Nasal cavity respiratory epithelium epithelial cell of viscerocranial mucosa (primary cell): ENCODE measurements around the gene UQCRC1. TPM values are rescaled to one million over a fixed set of nuclear protein-coding genes. Genes with fewer than 3 reads are reported as not detected.

Experiments
- total RNA-seq: library from RNA; depleted of rRNA; stranded (reverse); fragments of >200 nt; gene quantifications from 2 replicates; pipeline ENCODE4 v1.2.3, GENCODE V29; 2014

UQCRC1 gene
- total RNA-seq = 438 and 594 TPM in 2 replicates

GRCh38 chr3:48609088-48610005, at the start of gene UQCRC1:
Gene UQCRC1 (minus strand): TSS chr3:48609646. CDS start chr3:48609620, 26 bp downstream.

GRCh38 chr3:48635222-48636021, 26.0 kb upstream of the UQCRC1 start, which contains the start of gene SLC26A6:
Gene SLC26A6 (minus strand): TSS chr3:48635461. CDS start chr3:48635393, 68 bp downstream.

GRCh38 chr3:48621461-48621869, 12.0 kb upstream of the UQCRC1 start, which contains the start of gene TMEM89:
Gene TMEM89 (minus strand): TSS chr3:48621769. CDS start chr3:48621756, 13 bp downstream.

GRCh38 chr3:48595075-48595525, 14.3 kb downstream of the UQCRC1 start, which contains the start of gene COL7A1:
Gene COL7A1 (minus strand): TSS chr3:48595329. CDS start chr3:48595159, 170 bp downstream.

GRCh38 chr3:48563382-48563918, 46.0 kb downstream of the UQCRC1 start, which contains the start of gene UCN2:
Gene UCN2 (minus strand): TSS chr3:48563781. CDS start chr3:48563124, 657 bp downstream.

GRCh38 chr3:48556796-48557626, 52.4 kb downstream of the UQCRC1 start, which contains the start of gene PFKFB4:
Gene PFKFB4 (minus strand): TSS chr3:48556803. CDS start chr3:48556777, 26 bp downstream.

Other genes starting within 250 kb of the UQCRC1 start
- not detected in 2 replicates for gene FBXW12, start 237.4 kb downstream of the UQCRC1 start, total RNA-seq
- 49.9 and 257 TPM in 2 replicates for gene PLXNB1, start 179.6 kb downstream of the UQCRC1 start, total RNA-seq
- 44.0 and 70.4 TPM in 2 replicates for gene CCDC51, start 169.5 kb downstream of the UQCRC1 start, total RNA-seq
- gene TMA7, start 169.4 kb downstream of the UQCRC1 start, total RNA-seq = 224 and 359 TPM in 2 replicates
- gene ATRIP, start 162.9 kb downstream of the UQCRC1 start, total RNA-seq = 5.1 and 5.4 TPM in 2 replicates
- gene SHISA5, start 105.5 kb downstream of the UQCRC1 start, total RNA-seq = 109 and 119 TPM in 2 replicates
- gene PFKFB4, start 52.8 kb downstream of the UQCRC1 start, total RNA-seq = 4.4 and 15.7 TPM in 2 replicates
- gene UCN2, start 45.9 kb downstream of the UQCRC1 start, total RNA-seq = 2.4 and 12.2 TPM in 2 replicates
- 121 and 420 TPM in 2 replicates for gene COL7A1, start 14.3 kb downstream of the UQCRC1 start, total RNA-seq
- gene TMEM89, start 12.1 kb upstream of the UQCRC1 start, total RNA-seq = not detected in 2 replicates
- 22.2 and 33.1 TPM in 2 replicates for gene SLC26A6, start 25.8 kb upstream of the UQCRC1 start, total RNA-seq
- 1.8 and 2.1 TPM in 2 replicates for gene CELSR3, start 53.2 kb upstream of the UQCRC1 start, total RNA-seq
- 12.3 and 14.3 TPM in 2 replicates for gene NCKIPSD, start 76.3 kb upstream of the UQCRC1 start, total RNA-seq
- gene IP6K2, start 107.6 kb upstream of the UQCRC1 start, total RNA-seq = 40.3 and 76.5 TPM in 2 replicates
- gene PRKAR2A, start 238.2 kb upstream of the UQCRC1 start, total RNA-seq = 32.0 and 44.1 TPM in 2 replicates